ENCODE data around the gene PTCD3. TPM values are rescaled to one million over a fixed set of nuclear protein-coding genes. Genes with fewer than 3 reads are reported as not detected.

The PTCD3 gene
- total and polyA plus RNA-seq, 2 donors (not counting 1 experiment from before 2014, with no cell fraction given): 58.6 to 66.9 TPM

GRCh38 chr2:86170449-86170848 is 64.4 kb downstream of the PTCD3 start:
- Histone ChIP-seq H3K4me1 (ENCODE audit: control insufficient read depth, extremely low read depth, insufficient read depth, low read length) (no peaks in the 10 kb centered on the region), H3K9ac (ENCODE audit: insufficient read depth, low read length) (no peak overlapping the region), H3K9me3 (ENCODE audit: control insufficient read depth, insufficient read depth, low read depth, low read length) (no peaks in the 10 kb centered on the region), H3K36me3 (ENCODE audit: control insufficient read depth, insufficient read depth, low read length) (peaks cover 2% of the 10 kb centered on the region), H3K27ac (ENCODE audit: insufficient read depth, low read length) (no peak overlapping the region), H3K4me3 (replicated peaks in 1 of 4; ENCODE audit: control extremely low read depth in 1 of 4, insufficient read depth in 1 of 4, low read depth in 3 of 4, low read length in 4 of 4) (no peak overlapping the region), H3K4me2 (ENCODE audit: extremely low read depth, insufficient read depth, low read length) (no peak overlapping the region), H3K27me3 (ENCODE audit: control insufficient read depth, insufficient read depth, low read length) (no peaks in the 10 kb centered on the region), H3K79me2 (ENCODE audit: control insufficient read depth, insufficient read depth, low read length) (no peaks in the 10 kb centered on the region), H2AFZ (ENCODE audit: low read length) (no peak overlapping the region), H4K20me1 (ENCODE audit: control insufficient read depth, extremely low read depth, insufficient read depth, low read length) (no peaks in the 10 kb centered on the region)
- no peak for TF ChIP-seq EZH2 (IDR thresholded peaks at IDR 0.05; ENCODE audit: low read length, missing control alignments)
- TF ChIP-seq, protein P1, sequence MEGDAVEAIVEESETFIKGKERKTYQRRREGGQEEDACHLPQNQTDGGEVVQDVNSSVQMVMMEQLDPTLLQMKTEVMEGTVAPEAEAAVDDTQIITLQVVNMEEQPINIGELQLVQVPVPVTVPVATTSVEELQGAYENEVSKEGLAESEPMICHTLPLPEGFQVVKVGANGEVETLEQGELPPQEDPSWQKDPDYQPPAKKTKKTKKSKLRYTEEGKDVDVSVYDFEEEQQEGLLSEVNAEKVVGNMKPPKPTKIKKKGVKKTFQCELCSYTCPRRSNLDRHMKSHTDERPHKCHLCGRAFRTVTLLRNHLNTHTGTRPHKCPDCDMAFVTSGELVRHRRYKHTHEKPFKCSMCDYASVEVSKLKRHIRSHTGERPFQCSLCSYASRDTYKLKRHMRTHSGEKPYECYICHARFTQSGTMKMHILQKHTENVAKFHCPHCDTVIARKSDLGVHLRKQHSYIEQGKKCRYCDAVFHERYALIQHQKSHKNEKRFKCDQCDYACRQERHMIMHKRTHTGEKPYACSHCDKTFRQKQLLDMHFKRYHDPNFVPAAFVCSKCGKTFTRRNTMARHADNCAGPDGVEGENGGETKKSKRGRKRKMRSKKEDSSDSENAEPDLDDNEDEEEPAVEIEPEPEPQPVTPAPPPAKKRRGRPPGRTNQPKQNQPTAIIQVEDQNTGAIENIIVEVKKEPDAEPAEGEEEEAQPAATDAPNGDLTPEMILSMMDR (conservative IDR thresholded peaks at IDR 0.05 in 1 of 2, IDR thresholded peaks at IDR 0.05 in 1 of 2; ENCODE audit: low read depth in 1 of 2, low read length in 2 of 2): no peak
- no peak for DNase-seq (ENCODE audit: low read depth in 2 of 2)

GRCh38 chr2:86171295-86171694 is 65.3 kb downstream of the PTCD3 start:
- Histone ChIP-seq H3K79me2 (ENCODE audit: control insufficient read depth, insufficient read depth, low read length) (no peaks in the 10 kb centered on the region), H3K9me3 (ENCODE audit: control insufficient read depth, insufficient read depth, low read depth, low read length) (no peaks in the 10 kb centered on the region), H3K4me2 (ENCODE audit: extremely low read depth, insufficient read depth, low read length) (no peak overlapping the region), H3K4me1 (ENCODE audit: control insufficient read depth, extremely low read depth, insufficient read depth, low read length) (no peaks in the 10 kb centered on the region), H3K27me3 (ENCODE audit: control insufficient read depth, insufficient read depth, low read length) (no peaks in the 10 kb centered on the region), H2AFZ (ENCODE audit: low read length) (no peak overlapping the region), H3K4me3 (replicated peaks in 1 of 4; ENCODE audit: control extremely low read depth in 1 of 4, insufficient read depth in 1 of 4, low read depth in 3 of 4, low read length in 4 of 4) (no peak overlapping the region), H3K27ac (ENCODE audit: insufficient read depth, low read length) (no peak overlapping the region), H4K20me1 (ENCODE audit: control insufficient read depth, extremely low read depth, insufficient read depth, low read length) (no peaks in the 10 kb centered on the region), H3K9ac (ENCODE audit: insufficient read depth, low read length) (no peak overlapping the region), H3K36me3 (ENCODE audit: control insufficient read depth, insufficient read depth, low read length) (peaks cover 2% of the 10 kb centered on the region)
- DNase-seq (ENCODE audit: low read depth in 2 of 2): no peak
- TF ChIP-seq, protein P1 (conservative IDR thresholded peaks at IDR 0.05 in 1 of 2, IDR thresholded peaks at IDR 0.05 in 1 of 2; ENCODE audit: low read depth in 1 of 2, low read length in 2 of 2): no peak
- no peak for TF ChIP-seq EZH2 (IDR thresholded peaks at IDR 0.05; ENCODE audit: low read length, missing control alignments)

DNA sequence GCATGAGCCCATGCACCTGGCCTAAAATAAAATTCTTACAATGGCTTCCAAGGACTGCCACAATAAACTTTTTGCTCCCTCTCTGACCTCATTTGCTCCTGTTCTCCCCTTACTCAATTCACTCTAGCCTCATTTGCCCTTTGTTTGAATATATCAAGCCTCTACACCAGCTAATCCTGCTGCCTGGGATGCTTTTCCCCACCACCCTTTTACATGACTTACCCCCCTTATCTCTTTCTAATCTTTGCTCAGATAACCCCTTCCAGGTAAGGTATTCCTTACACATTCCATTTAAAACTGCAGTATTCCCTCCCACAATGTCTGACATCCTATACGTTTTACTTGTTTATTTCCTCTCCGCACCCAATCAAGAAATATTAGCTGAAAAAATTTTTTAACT is 66.6 kb downstream of the PTCD3 start:
- H3K4me1 ChIP-seq (ENCODE audit: control insufficient read depth, extremely low read depth, insufficient read depth, low read length): no peaks in the 10 kb centered on the region
- TF ChIP-seq, protein P1 (conservative IDR thresholded peaks at IDR 0.05 in 1 of 2, IDR thresholded peaks at IDR 0.05 in 1 of 2; ENCODE audit: low read depth in 1 of 2, low read length in 2 of 2): no peak
- no peak for TF ChIP-seq EZH2 (IDR thresholded peaks at IDR 0.05; ENCODE audit: low read length, missing control alignments)
- no peak overlapping the region for H2AFZ ChIP-seq (ENCODE audit: low read length)
- H3K9me3 ChIP-seq (ENCODE audit: control insufficient read depth, insufficient read depth, low read depth, low read length): no peaks in the 10 kb centered on the region
- DNase-seq (ENCODE audit: low read depth in 2 of 2): no peak
- H4K20me1 ChIP-seq (ENCODE audit: control insufficient read depth, extremely low read depth, insufficient read depth, low read length): no peaks in the 10 kb centered on the region
- H3K27ac ChIP-seq (ENCODE audit: insufficient read depth, low read length): no peak overlapping the region
- no peak overlapping the region for H3K4me2 ChIP-seq (ENCODE audit: extremely low read depth, insufficient read depth, low read length)
- no peak overlapping the region for H3K4me3 ChIP-seq (replicated peaks in 1 of 4; ENCODE audit: control extremely low read depth in 1 of 4, insufficient read depth in 1 of 4, low read depth in 3 of 4, low read length in 4 of 4)
- H3K9ac ChIP-seq (ENCODE audit: insufficient read depth, low read length): no peak overlapping the region
- H3K36me3 ChIP-seq (ENCODE audit: control insufficient read depth, insufficient read depth, low read length): peaks cover 2% of the 10 kb centered on the region
- no peaks in the 10 kb centered on the region for H3K79me2 ChIP-seq (ENCODE audit: control insufficient read depth, insufficient read depth, low read length)
- no peaks in the 10 kb centered on the region for H3K27me3 ChIP-seq (ENCODE audit: control insufficient read depth, insufficient read depth, low read length)
